K562 (cell line): Measurements from ENCODE around the gene GPR152. TPM values are rescaled to one million over a fixed set of nuclear protein-coding genes. Genes with fewer than 3 reads are reported as not detected.

Experiments used
- ATF4 ChIP-seq: fragments of 450-650 bp; formaldehyde crosslinking; IDR thresholded peaks from 2 replicates; pipeline ENCODE4 v1.4.0; 2022; ENCODE audit warnings: mild to moderate bottlenecking, moderate library complexity
- CREM ChIP-seq: IDR thresholded peaks from 2 replicates; pipeline ENCODE4 v1.6.1; 2014; ENCODE audit warnings: antibody characterized with exemption, low read depth
- DLX4 ChIP-seq: fragments of 250-450 bp; sonication (Bioruptor Pico); IDR thresholded peaks from 2 replicates; pipeline ENCODE4 v1.6.1; 2021; ENCODE audit warnings: mild to moderate bottlenecking
- EGR1 ChIP-seq: fragments of 450-650 bp; conservative IDR thresholded peaks from 2 replicates; pipeline ENCODE4 v1.6.1; 2017; ENCODE audit warnings: mild to moderate bottlenecking
- EHMT2 ChIP-seq: fragments of 450-650 bp; IDR thresholded peaks from 2 replicates; pipeline ENCODE4 v1.6.1; 2018; ENCODE audit warnings: antibody characterized with exemption
- ETS1 ChIP-seq: conservative IDR thresholded peaks from 2 replicates; pipeline ENCODE4 v1.6.1; 2011; ENCODE audit warnings: low read depth, mild to moderate bottlenecking, low read length; ENCODE audit not compliant: control insufficient read depth
- GTF2B ChIP-seq: IDR thresholded peaks from 2 replicates; pipeline ENCODE4 v1.6.1; 2011; ENCODE audit not compliant: insufficient read length; ENCODE audit errors: extremely low read depth
- GTF3C2 ChIP-seq: IDR thresholded peaks from 3 replicates; pipeline ENCODE4 v1.6.1; 2011; ENCODE audit warnings: borderline replicate concordance, mild to moderate bottlenecking, moderate library complexity; ENCODE audit not compliant: insufficient read length; ENCODE audit errors: extremely low read depth
- HDAC8 ChIP-seq: fragments of 450-650 bp; IDR thresholded peaks from 2 replicates; pipeline ENCODE4 v1.6.1; 2016; ENCODE audit warnings: mild to moderate bottlenecking, missing genetic modification characterization, moderate library complexity, missing compliant biosample characterization
- KAT7 ChIP-seq: sonication (generic); formaldehyde crosslinking; IDR thresholded peaks from 2 replicates; pipeline ENCODE4 v1.8.0; 2022; ENCODE audit warnings: missing genetic modification reagents, mild to moderate bottlenecking, borderline replicate concordance
- SIX5 ChIP-seq, 2 experiments: IDR thresholded peaks; 2 replicates each; pipeline ENCODE4 v1.6.1; 2011; ENCODE audit warnings: low read length in 2 of 2, borderline replicate concordance in 1 of 2, low read depth in 1 of 2, mild to moderate bottlenecking in 1 of 2, moderate library complexity in 1 of 2; ENCODE audit not compliant: insufficient read depth in 1 of 2
- SMARCB1 ChIP-seq: IDR thresholded peaks from 2 replicates; pipeline ENCODE4 v1.6.1; 2011; ENCODE audit warnings: improper control_type of control experiment, low read depth; ENCODE audit not compliant: insufficient read length
- TBP ChIP-seq: optimal IDR thresholded peaks from 2 replicates; pipeline ENCODE3; 2011; ENCODE audit warnings: low read depth, low read length, improper control_type of control experiment
- TGIF2 ChIP-seq: sonication (generic); formaldehyde crosslinking; IDR thresholded peaks from 2 replicates; pipeline ENCODE4 v1.8.1; 2022; ENCODE audit warnings: mild to moderate bottlenecking, missing genetic modification reagents, moderate library complexity
- THRAP3 ChIP-seq: fragments of 450-650 bp; IDR thresholded peaks from 2 replicates; pipeline ENCODE4 v1.6.1; 2016; ENCODE audit warnings: mild to moderate bottlenecking, inconsistent platforms, borderline replicate concordance
- TOE1 ChIP-seq, 2 experiments: fragments of 450-650 bp in 1 of 2; sonication (generic) in 1 of 2; formaldehyde crosslinking in 1 of 2; IDR thresholded peaks; 2 replicates each; pipeline versions ENCODE4 v1.7.1 to v1.8.0; 2016 to 2022; ENCODE audit warnings: borderline replicate concordance in 2 of 2, mild to moderate bottlenecking in 2 of 2, antibody characterized with exemption in 1 of 2, inconsistent platforms in 1 of 2, low read depth in 1 of 2, missing genetic modification reagents in 1 of 2, moderate library complexity in 1 of 2
- ZNF124 ChIP-seq: sonication (generic); formaldehyde crosslinking; IDR thresholded peaks from 2 replicates; pipeline ENCODE4 v1.8.1; 2022; ENCODE audit warnings: missing genetic modification reagents
- ZNF644 ChIP-seq: fragments of 200-800 bp; sonication (Bioruptor generic); IDR thresholded peaks from 2 replicates; pipeline ENCODE4 v1.6.1; 2016; ENCODE audit warnings: low read depth, missing genetic modification characterization, missing compliant biosample characterization
- ZNF707 ChIP-seq: fragments of 250-450 bp; sonication (Bioruptor Pico); conservative IDR thresholded peaks from 2 replicates; pipeline ENCODE4 v1.8.0; 2022; ENCODE audit warnings: inconsistent platforms, mild to moderate bottlenecking, moderate library complexity
- ZSCAN32 ChIP-seq: fragments of 450-650 bp; formaldehyde crosslinking; IDR thresholded peaks from 2 replicates; pipeline ENCODE4 v1.4.0; 2020; ENCODE audit warnings: mild to moderate bottlenecking, moderate library complexity
- polyA plus RNA-seq, 8 experiments: library from polyadenylated mRNA; depleted of rRNA in 4 of 8; stranded (reverse) in 5 of 8; unstranded in 3 of 8; fragments of >200 nt; fragmentation: Nextera tagmentation in 2 of 8; fragmentation: Illumina TruSeq in 1 of 8; extraction: Ambion mirVana in 2 of 8; extraction: Trizol in 1 of 8; gene quantifications; 2 replicates each; pipeline versions ENCODE4 v1.2.1 to v1.2.3, GENCODE V29; 2011 to 2014; ENCODE audit warnings: inconsistent platforms in 1 of 8, missing spikeins in 1 of 8
- total RNA-seq, 7 experiments: library from RNA; depleted of rRNA in 6 of 7; stranded (reverse); fragments of >200 nt in 6 of 7; fragmentation: Illumina TruSeq in 2 of 7; extraction: Trizol in 2 of 7; gene quantifications; 2 replicates each; pipeline versions ENCODE4 v1.2.1 to v1.2.3, GENCODE V29; 2011 to 2021; ENCODE audit warnings: low replicate concordance in 1 of 7

Gene GPR152
- total and polyA plus RNA-seq, 9 of the 15 experiments (the other 6 are each of a cell fraction or from before 2014, with no cell fraction given): not detected

- TF ChIP-seq TGIF2 (CRISPR knock-in tag) (peak; percentile 87; the same call in 1 of the 2 replicates), HDAC8 (peak; percentile 84), EGR1 (no peak), CREM (peak; percentile 81), TOE1 (IDR thresholded peaks at IDR 0.05; ENCODE audit: borderline replicate concordance) (0 out of 2 replicates have a peak, but pooled peaks have one; percentile 42), TOE1 (CRISPR knock-in tag; IDR thresholded peaks at IDR 0.05; ENCODE audit: borderline replicate concordance, low read depth) (peak; percentile 99), GTF3C2 (no peak), ZNF707 (no peak), TBP (peak; percentile 87), ZNF124 (peak; percentile 90; the same call in 1 of the 2 replicates), ZSCAN32 (no peak), KAT7 (CRISPR knock-in tag) (no peak), ATF4 (CRISPR knock-in tag) (no peak), DLX4 (CRISPR knock-in tag) (no peak), ETS1 (no peak), SIX5 (IDR thresholded peaks at IDR 0.05; ENCODE audit: borderline replicate concordance in 1 of 2, insufficient read depth in 1 of 2, low read depth in 1 of 2, low read length in 2 of 2) (peak; percentile 37 to 38; a peak in 2 of 4 replicates), ZNF644 (tag) (no peak), SMARCB1 (no peak), EHMT2 (no peak), GTF2B (no peak), THRAP3 (no peak)
Measured at GRCh38 chr11:67482827-67483798, 30.6 kb upstream of the GPR152 start, which contains the start of gene AIP (continued).
